NCI-H2196 (cell line): ENCODE measurements around the gene DCC.

Experiments used
- DNase-seq: peaks from one replicate; lab custom pipeline; 2025; ENCODE audit not compliant: unreplicated experiment; lab: John Stamatoyannopoulos, UW

The DCC gene

GRCh38 chr18:53142005-53142404 lies 802.0 kb downstream of the DCC start:
- no peak for DNase-seq

GRCh38 chr18:53147472-53147871 lies 807.5 kb downstream of the DCC start:
- DNase-seq = no peak

- DNase-seq = no peak
Observed at GRCh38 chr18:53148123-53148522, 808.1 kb downstream of the DCC start.

GRCh38 chr18:53152476-53152875 lies 812.5 kb downstream of the DCC start:
- DNase-seq = no peak

DNA sequence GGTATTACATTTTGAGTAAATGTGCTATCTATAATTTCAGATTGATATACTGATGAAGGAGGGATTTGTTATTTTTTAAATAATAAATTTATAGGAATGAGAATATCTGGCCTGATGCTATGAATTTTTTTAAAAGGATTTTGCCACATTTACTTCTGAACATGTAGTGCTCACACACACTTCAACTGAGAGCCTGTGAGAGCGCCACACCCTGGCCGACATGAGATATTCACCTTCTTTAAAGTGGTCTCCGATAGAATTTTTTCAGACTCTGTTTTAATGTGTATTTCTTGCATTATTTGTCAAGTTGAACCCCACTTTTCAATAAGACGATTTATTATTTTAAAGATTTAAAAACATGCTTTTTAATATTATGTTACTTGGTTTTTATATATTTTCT lies 813.3 kb downstream of the DCC start:
- no peak for DNase-seq

GRCh38 chr18:53153800-53154199 lies 813.8 kb downstream of the DCC start:
- DNase-seq = no peak

DNA sequence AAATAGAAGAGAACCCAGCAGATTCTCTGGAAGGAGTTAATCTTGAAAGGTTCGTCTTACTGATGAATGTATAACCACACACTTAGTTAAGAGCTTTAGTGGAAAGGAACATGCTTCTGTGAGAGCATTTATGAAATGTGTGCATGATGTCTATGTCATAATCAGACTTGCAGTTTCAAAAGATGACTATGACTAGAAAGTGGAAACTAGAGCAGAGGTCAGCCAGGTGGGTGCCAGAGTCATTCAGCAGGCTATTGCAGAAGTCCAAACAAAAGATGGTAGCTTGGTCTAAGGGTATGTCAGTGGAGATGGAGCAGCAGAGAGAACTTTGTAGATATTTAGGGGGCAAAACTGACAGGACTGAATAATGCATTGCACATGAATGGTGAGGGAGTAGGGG lies 825.8 kb downstream of the DCC start:
- no peak for DNase-seq

GRCh38 chr18:53169346-53169745 lies 829.3 kb downstream of the DCC start:
- DNase-seq = no peak

GRCh38 chr18:53191634-53192033 lies 851.6 kb downstream of the DCC start:
- no peak for DNase-seq

GRCh38 chr18:53193870-53194269 lies 853.9 kb downstream of the DCC start:
- no peak for DNase-seq

DNA sequence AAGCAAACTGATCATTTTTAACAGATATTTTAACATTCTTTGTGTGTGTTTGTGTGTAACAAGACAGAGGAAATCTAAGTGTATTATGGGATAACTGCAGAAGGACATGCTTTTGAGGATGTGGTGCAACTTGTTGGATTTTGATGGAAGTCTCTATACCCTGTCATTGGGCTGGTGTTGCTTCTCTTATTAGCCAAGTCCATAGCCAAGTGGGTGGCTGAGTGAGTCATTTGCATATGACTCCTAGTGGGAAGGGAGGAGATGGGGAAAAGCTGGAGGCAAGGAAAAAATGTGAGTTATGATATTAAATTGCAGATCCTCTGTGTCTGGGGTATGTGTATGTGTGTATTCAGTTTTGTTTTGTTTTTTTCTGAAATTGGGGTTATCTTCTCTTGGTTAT lies 879.9 kb downstream of the DCC start:
- DNase-seq = no peak

GRCh38 chr18:53224128-53224778 lies 884.3 kb downstream of the DCC start:
- DNase-seq = no peak

DNA sequence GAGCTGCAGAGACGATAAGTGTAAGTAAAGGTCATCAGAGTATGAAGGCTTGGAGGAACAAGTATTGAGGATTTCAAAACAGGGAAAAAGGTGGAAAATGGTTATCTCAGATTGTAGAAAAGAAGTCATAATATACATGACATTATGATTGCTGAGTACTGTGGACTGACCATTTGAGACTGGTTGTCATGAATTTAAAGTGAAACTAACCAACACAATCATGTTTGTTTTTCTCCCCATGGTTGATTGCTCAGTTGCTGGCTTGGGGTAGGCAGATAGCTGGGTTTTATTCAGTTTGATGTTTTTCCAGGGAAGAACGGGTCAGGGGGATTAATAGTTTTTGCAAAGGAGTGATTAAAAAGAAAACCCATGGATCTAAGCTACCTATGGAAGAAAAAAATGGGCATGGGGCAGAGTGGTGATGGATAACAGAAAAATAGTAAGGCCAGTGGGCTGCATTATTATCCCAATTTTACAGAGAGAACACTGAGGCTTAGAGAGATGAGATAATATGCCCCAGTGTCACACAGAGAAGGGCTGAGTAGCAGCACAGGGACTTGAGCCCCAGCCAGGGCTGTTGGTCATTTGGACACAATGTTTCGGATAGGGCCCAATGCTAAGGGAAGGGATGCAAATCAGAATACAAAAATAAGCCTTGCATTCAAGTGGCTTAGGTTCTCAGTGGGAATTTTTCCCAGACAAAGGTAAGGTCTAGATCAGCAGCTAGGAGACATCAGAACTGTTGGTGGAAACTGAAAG lies 885.7 kb downstream of the DCC start:
- DNase-seq = no peak

DNA sequence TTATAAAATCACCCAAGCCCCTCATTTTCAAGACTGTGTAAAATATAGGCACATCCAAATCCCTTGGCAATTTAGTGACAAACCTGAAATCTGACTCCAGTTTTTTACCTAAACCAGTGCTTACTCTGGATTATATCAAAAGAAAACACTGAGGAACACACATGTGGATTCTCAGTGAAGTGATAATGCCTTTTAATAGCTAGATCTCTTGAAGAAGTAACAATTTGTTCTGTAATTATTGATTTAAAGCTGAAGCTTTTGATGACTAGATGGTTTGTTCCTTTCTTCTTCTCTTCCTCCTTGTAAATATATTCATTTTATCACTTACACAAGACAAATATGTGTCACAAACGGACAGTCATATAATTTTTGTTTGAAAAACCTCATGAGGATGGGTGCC lies 894.6 kb downstream of the DCC start:
- DNase-seq = no peak

DNA sequence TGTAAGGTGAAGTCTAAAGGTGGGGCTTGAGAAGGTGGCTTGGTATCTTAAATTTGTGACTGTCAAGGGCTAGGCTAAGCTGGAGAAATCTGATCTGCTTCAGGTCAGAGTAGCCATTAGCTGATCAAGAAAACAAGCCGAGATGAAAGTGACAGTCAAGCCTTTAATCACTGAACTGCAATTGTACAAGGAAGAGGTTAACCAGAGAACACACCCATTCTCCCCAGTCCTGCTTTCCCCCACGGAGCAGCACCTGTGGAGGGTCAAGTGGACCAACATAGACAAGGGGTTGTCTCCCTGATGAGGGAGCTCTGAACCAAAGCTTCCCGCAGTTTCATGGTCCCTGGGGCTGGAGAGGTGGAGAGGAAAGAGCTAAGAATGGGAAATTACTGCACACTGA lies 901.2 kb downstream of the DCC start:
- DNase-seq = no peak

DNA sequence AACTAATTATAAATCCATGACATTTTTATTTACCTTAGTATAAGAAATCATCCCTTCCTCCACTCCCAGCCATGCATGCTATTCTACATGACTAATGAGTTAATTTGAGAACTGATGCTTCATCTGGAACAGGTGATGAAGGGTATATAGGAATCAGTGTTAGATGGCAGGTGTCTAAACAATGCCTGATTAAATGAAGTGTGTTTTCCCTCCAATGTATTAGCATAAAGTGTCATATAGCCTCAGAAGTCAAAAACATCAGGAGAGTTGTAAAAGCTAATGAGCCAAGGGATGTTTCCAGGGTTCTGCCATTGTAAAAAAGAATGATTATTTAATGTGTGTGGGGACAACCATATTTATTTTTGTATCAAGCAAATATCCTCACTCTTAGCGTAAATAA lies 913.8 kb downstream of the DCC start:
- no peak for DNase-seq

GRCh38 chr18:53254265-53254664 lies 914.3 kb downstream of the DCC start:
- no peak for DNase-seq

- DNase-seq = no peak
Observed at GRCh38 chr18:53261241-53261640, 921.2 kb downstream of the DCC start.

- no peak for DNase-seq
Observed at GRCh38 chr18:53266850-53267249, 926.9 kb downstream of the DCC start.

GRCh38 chr18:53268455-53268854 lies 928.5 kb downstream of the DCC start:
- DNase-seq = no peak

DNA sequence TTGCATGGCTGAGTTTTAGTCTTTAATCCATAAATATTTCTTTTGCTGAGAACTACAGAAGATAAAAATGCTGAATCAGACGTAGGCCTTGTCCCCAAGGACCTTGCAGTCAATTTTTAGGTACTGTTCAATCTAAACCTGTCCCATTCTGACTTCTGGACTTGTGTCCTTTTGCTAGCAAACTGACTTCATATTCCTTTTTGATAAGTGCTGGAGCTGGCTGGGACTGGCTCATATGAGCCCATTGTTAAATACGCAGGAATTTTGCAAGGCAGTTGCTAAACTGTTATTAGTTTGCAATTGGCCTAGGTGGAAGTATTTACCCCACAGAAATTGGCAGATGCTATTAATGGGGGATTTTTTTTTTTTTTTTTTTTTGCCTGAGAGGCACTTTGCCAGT lies 941.4 kb downstream of the DCC start:
- DNase-seq = no peak

DNA sequence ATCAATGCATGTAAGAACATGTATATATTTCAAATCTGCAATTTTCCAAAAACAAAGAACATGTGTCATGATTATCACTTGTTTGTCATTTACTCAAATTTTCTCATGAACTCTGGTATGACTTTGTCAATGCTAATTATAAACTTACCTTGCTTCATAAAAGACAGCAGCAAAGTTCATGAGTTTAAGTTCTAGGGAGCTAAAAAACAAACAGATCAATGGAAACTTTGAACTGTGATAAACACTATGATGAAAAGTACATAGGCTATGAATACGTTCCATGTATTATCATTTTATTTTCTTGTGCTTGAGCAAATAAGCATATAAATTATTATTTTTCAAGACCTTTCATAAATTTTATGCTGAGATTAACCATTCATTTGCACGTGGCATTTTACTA lies 943.7 kb downstream of the DCC start:
- DNase-seq = no peak

DNA sequence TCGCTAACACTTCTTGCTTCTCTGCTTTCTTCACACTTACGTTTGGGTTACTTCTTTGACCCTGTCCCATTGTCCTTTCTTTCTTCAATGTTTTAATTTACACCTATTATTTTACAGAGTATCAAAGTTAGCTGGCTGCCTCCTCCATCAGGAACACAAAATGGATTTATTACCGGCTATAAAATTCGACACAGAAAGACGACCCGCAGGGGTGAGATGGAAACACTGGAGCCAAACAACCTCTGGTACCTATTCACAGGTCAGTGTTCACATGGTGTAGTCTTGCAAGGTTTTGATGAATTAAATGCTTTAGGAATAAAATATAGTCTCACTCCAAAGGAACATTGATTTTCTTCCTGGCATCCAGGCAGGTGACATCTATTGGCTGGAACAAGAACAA lies 965.5 kb downstream of the DCC start:
- no peak for DNase-seq
